HepG2 (cell line): ENCODE results near the gene VEZF1. TPM values are rescaled to one million over a fixed set of nuclear protein-coding genes. Genes with fewer than 3 reads are reported as not detected.

Experiments used
- CREBL2 ChIP-seq: sonication (generic); formaldehyde crosslinking; IDR thresholded peaks from 2 replicates; pipeline ENCODE4 v1.8.1; 2023; ENCODE audit warnings: missing genetic modification reagents, mild to moderate bottlenecking, borderline replicate concordance
- GABPA ChIP-seq, 2 experiments: IDR thresholded peaks; 2 replicates each; pipeline ENCODE4 v1.6.1; 2011 to 2016; ENCODE audit warnings: low read depth in 2 of 2, low read length in 1 of 2, missing biosample characterization in 1 of 2, missing genetic modification characterization in 1 of 2
- GTF2F1 ChIP-seq: fragments of 150-350 bp; IDR thresholded peaks from 2 replicates; pipeline ENCODE4 v1.6.1; 2014; ENCODE audit warnings: low read length
- HDAC1 ChIP-seq: sonication (generic); formaldehyde crosslinking; IDR thresholded peaks from 2 replicates; pipeline ENCODE4 v1.5.1; 2020; ENCODE audit warnings: mild to moderate bottlenecking, missing genetic modification reagents
- IRX3 ChIP-seq: sonication (generic); formaldehyde crosslinking; IDR thresholded peaks from 2 replicates; pipeline ENCODE4 v1.8.1; 2023; ENCODE audit warnings: mild to moderate bottlenecking, low read depth, missing genetic modification reagents, borderline replicate concordance
- KDM2A ChIP-seq: sonication (generic); formaldehyde crosslinking; IDR thresholded peaks from 2 replicates; pipeline ENCODE4 v1.4.0; 2020; ENCODE audit warnings: low read depth, missing genetic modification reagents, borderline replicate concordance
- KLF6 ChIP-seq: IDR thresholded peaks from 2 replicates; pipeline ENCODE4 v1.8.0; 2016; ENCODE audit warnings: missing biosample characterization, missing genetic modification reagents
- MAFK ChIP-seq, 2 experiments: IDR thresholded peaks in 1 of 2; conservative IDR thresholded peaks in 1 of 2; 2 replicates each; pipeline ENCODE4 v1.6.1; 2011; ENCODE audit warnings: improper control_type of control experiment in 2 of 2, low read length in 2 of 2
- MTA1 ChIP-seq: sonication (generic); formaldehyde crosslinking; IDR thresholded peaks from 2 replicates; pipeline ENCODE4 v1.4.0; 2020; ENCODE audit warnings: missing genetic modification reagents, mild to moderate bottlenecking, borderline replicate concordance
- NAIF1 ChIP-seq: sonication (generic); formaldehyde crosslinking; IDR thresholded peaks from 2 replicates; pipeline ENCODE4 v1.5.0; 2020; ENCODE audit warnings: mild to moderate bottlenecking, missing genetic modification reagents, borderline replicate concordance
- PHF21A ChIP-seq: sonication (generic); formaldehyde crosslinking; IDR thresholded peaks from 2 replicates; pipeline ENCODE4 v1.5.0; 2020; ENCODE audit warnings: mild to moderate bottlenecking, missing genetic modification reagents
- SOX6 ChIP-seq, 2 experiments: fragments of 450-650 bp in 1 of 2; sonication (generic) in 1 of 2; formaldehyde crosslinking in 1 of 2; IDR thresholded peaks; 2 replicates each; pipeline versions ENCODE4 v1.4.0 to v1.6.1; 2017 to 2020; ENCODE audit warnings: antibody characterized with exemption in 1 of 2, mild to moderate bottlenecking in 1 of 2, missing genetic modification reagents in 1 of 2
- TOPORS ChIP-seq: sonication (generic); formaldehyde crosslinking; IDR thresholded peaks from 2 replicates; pipeline ENCODE4 v1.8.0; 2023; ENCODE audit warnings: mild to moderate bottlenecking, missing genetic modification reagents
- ZFY ChIP-seq: sonication (generic); formaldehyde crosslinking; IDR thresholded peaks from 2 replicates; pipeline ENCODE4 v1.4.0; 2020; ENCODE audit warnings: missing genetic modification reagents
- ZNF329 ChIP-seq: sonication (generic); formaldehyde crosslinking; IDR thresholded peaks from 2 replicates; pipeline ENCODE4 v1.9.0; 2021; ENCODE audit warnings: low read depth, mild to moderate bottlenecking, missing genetic modification reagents
- ZNF331 ChIP-seq: sonication (generic); formaldehyde crosslinking; IDR thresholded peaks from 2 replicates; pipeline ENCODE4 v1.4.0; 2020; ENCODE audit warnings: missing genetic modification reagents
- polyA plus RNA-seq, 8 experiments: library from polyadenylated mRNA; depleted of rRNA in 3 of 8; stranded (reverse) in 7 of 8; unstranded in 1 of 8; fragments of >200 nt; fragmentation: Illumina TruSeq in 4 of 8; extraction: Trizol in 4 of 8; gene quantifications; 2 replicates each; pipeline versions ENCODE4 v1.2.1 to v1.2.3, GENCODE V29; 2011 to 2016; ENCODE audit warnings: low read depth in 4 of 8, missing spikeins in 1 of 8, mixed read lengths in 1 of 8; ENCODE audit not compliant: insufficient read depth in 1 of 8
- total RNA-seq, 5 experiments: library from RNA; depleted of rRNA; stranded (reverse); fragments of >200 nt; fragmentation: Illumina TruSeq; extraction: Trizol; gene quantifications; 2 replicates each; pipeline ENCODE4 v1.2.3, GENCODE V29; 2016; ENCODE audit warnings: low read depth in 1 of 5
- TF ChIP-seq, protein P1 (sequence below): IDR thresholded peaks from 2 replicates; pipeline ENCODE4 v1.6.1; 2016; ENCODE audit warnings: low read depth
- TF ChIP-seq, protein P2 (sequence below): sonication (generic); formaldehyde crosslinking; IDR thresholded peaks from 2 replicates; pipeline ENCODE4 v1.4.0; 2020; ENCODE audit warnings: missing genetic modification reagents
- TF ChIP-seq, protein P3 (sequence below): sonication (generic); formaldehyde crosslinking; conservative IDR thresholded peaks from 2 replicates; pipeline ENCODE4 v1.8.0; 2022; ENCODE audit warnings: missing genetic modification reagents
- TF ChIP-seq, protein P4 (sequence below): sonication (generic); formaldehyde crosslinking; IDR thresholded peaks from 2 replicates; pipeline ENCODE4 v1.8.0; 2022; ENCODE audit warnings: missing genetic modification reagents, mild to moderate bottlenecking, borderline replicate concordance

The VEZF1 gene
- total and polyA plus RNA-seq, 2 of the 13 experiments (the other 11 are each of a cell fraction or from before 2014, with no cell fraction given), result 45.9 to 49.7 TPM

DNA sequence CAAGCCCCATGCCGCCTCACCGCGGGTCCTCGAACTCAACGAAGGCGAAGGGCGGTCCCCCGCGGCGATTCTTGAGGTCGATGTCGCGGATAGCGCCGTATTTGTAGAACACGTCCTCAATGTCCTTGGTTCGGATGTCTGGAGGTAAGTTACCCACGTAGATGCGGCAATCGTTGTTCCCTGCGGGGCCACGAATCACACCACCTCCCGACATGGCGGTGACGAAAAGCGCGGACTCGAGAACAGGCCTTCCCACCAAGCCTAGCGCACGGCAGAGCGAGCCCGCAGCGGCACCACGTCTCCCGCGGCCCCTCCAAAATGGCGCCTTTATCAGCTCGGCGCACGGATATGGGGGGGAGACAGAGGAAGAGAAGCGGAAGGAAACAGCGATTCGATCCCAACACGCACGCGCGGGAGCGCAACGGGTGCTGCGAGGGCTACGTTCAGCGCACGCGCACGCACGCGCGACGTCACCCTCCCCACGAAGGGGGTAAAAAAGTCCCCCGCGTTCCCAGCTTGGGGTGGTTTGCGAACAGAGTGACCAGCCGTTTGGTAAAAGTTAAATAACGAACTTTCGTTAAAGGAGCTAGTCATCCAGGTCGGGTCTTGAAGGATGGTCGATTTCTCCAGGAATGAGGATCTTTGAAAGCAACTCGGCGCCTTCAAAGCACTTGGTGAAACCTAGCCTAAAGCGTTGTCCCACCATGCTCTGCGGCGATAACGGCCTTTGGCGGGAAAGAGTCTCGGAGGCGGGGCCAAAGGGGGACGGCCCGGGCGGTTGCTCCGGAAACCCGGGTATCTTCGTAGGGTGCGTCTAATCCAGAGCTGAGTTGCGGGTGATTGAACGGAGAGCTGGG, 19.1 kb upstream of the VEZF1 start, which contains the start of gene SRSF1 (continued):
- TF ChIP-seq, protein P1, sequence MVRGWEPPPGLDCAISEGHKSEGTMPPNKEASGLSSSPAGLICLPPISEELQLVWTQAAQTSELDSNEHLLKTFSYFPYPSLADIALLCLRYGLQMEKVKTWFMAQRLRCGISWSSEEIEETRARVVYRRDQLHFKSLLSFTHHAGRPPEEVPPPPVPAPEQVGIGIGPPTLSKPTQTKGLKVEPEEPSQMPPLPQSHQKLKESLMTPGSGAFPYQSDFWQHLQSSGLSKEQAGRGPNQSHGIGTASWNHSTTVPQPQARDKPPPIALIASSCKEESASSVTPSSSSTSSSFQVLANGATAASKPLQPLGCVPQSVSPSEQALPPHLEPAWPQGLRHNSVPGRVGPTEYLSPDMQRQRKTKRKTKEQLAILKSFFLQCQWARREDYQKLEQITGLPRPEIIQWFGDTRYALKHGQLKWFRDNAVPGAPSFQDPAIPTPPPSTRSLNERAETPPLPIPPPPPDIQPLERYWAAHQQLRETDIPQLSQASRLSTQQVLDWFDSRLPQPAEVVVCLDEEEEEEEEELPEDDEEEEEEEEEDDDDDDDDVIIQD (CRISPR knock-in tag), result peak; percentile 52
- no peak; the same call in 1 of the 2 replicates for TF ChIP-seq CREBL2 (CRISPR knock-in tag)
- TF ChIP-seq HDAC1 (CRISPR knock-in tag), result peak; percentile 93
- TF ChIP-seq, protein P2, sequence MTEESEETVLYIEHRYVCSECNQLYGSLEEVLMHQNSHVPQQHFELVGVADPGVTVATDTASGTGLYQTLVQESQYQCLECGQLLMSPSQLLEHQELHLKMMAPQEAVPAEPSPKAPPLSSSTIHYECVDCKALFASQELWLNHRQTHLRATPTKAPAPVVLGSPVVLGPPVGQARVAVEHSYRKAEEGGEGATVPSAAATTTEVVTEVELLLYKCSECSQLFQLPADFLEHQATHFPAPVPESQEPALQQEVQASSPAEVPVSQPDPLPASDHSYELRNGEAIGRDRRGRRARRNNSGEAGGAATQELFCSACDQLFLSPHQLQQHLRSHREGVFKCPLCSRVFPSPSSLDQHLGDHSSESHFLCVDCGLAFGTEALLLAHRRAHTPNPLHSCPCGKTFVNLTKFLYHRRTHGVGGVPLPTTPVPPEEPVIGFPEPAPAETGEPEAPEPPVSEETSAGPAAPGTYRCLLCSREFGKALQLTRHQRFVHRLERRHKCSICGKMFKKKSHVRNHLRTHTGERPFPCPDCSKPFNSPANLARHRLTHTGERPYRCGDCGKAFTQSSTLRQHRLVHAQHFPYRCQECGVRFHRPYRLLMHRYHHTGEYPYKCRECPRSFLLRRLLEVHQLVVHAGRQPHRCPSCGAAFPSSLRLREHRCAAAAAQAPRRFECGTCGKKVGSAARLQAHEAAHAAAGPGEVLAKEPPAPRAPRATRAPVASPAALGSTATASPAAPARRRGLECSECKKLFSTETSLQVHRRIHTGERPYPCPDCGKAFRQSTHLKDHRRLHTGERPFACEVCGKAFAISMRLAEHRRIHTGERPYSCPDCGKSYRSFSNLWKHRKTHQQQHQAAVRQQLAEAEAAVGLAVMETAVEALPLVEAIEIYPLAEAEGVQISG (CRISPR knock-in tag), result peak; percentile 91
- TF ChIP-seq, protein P3, sequence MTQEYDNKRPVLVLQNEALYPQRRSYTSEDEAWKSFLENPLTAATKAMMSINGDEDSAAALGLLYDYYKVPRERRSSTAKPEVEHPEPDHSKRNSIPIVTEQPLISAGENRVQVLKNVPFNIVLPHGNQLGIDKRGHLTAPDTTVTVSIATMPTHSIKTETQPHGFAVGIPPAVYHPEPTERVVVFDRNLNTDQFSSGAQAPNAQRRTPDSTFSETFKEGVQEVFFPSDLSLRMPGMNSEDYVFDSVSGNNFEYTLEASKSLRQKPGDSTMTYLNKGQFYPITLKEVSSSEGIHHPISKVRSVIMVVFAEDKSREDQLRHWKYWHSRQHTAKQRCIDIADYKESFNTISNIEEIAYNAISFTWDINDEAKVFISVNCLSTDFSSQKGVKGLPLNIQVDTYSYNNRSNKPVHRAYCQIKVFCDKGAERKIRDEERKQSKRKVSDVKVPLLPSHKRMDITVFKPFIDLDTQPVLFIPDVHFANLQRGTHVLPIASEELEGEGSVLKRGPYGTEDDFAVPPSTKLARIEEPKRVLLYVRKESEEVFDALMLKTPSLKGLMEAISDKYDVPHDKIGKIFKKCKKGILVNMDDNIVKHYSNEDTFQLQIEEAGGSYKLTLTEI, result no peak; the same call in 1 of the 2 replicates
- peak; percentile 84 for TF ChIP-seq KDM2A
- TF ChIP-seq KLF6 (CRISPR knock-in tag), result peak; percentile 94
- TF ChIP-seq MTA1 (CRISPR knock-in tag), result peak; percentile 77
- TF ChIP-seq ZFY, result peak; percentile 98
- TF ChIP-seq ZNF331 (CRISPR knock-in tag), result peak; percentile 55; the same call in 1 of the 2 replicates
- TF ChIP-seq, protein P4, sequence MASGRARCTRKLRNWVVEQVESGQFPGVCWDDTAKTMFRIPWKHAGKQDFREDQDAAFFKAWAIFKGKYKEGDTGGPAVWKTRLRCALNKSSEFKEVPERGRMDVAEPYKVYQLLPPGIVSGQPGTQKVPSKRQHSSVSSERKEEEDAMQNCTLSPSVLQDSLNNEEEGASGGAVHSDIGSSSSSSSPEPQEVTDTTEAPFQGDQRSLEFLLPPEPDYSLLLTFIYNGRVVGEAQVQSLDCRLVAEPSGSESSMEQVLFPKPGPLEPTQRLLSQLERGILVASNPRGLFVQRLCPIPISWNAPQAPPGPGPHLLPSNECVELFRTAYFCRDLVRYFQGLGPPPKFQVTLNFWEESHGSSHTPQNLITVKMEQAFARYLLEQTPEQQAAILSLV (CRISPR knock-in tag), result peak; percentile 96
- no peak for TF ChIP-seq SOX6 (IDR thresholded peaks at IDR 0.05)
- TF ChIP-seq SOX6 (CRISPR knock-in tag; IDR thresholded peaks at IDR 0.05), result peak; percentile 63; the same call in 1 of the 2 replicates
- peak; percentile 66; the same call in 1 of the 2 replicates for TF ChIP-seq ZNF329
- TF ChIP-seq GTF2F1, result peak; percentile 52; the same call in 1 of the 2 replicates
- peak; percentile 69; the same call in 1 of the 2 replicates for TF ChIP-seq IRX3 (CRISPR knock-in tag)
- TF ChIP-seq NAIF1 (CRISPR knock-in tag), result peak; percentile 100
- TF ChIP-seq TOPORS (CRISPR knock-in tag), result peak; percentile 91
- peak; percentile 77; the same call in 1 of the 2 replicates for TF ChIP-seq PHF21A (CRISPR knock-in tag)
- peak; percentile 63 for TF ChIP-seq GABPA (IDR thresholded peaks at IDR 0.05; ENCODE audit: low read depth, low read length)
- TF ChIP-seq GABPA (CRISPR knock-in tag; IDR thresholded peaks at IDR 0.05; ENCODE audit: low read depth), result peak; percentile 90
- TF ChIP-seq MAFK (conservative IDR thresholded peaks at IDR 0.05 in 1 of 2, IDR thresholded peaks at IDR 0.05 in 1 of 2; ENCODE audit: low read length in 2 of 2), result no peak
